ENCODE data around the gene IDH3A.
A peak's percentile ranks its signal among the peaks of the same experiment; 100 is the strongest.

DNA sequence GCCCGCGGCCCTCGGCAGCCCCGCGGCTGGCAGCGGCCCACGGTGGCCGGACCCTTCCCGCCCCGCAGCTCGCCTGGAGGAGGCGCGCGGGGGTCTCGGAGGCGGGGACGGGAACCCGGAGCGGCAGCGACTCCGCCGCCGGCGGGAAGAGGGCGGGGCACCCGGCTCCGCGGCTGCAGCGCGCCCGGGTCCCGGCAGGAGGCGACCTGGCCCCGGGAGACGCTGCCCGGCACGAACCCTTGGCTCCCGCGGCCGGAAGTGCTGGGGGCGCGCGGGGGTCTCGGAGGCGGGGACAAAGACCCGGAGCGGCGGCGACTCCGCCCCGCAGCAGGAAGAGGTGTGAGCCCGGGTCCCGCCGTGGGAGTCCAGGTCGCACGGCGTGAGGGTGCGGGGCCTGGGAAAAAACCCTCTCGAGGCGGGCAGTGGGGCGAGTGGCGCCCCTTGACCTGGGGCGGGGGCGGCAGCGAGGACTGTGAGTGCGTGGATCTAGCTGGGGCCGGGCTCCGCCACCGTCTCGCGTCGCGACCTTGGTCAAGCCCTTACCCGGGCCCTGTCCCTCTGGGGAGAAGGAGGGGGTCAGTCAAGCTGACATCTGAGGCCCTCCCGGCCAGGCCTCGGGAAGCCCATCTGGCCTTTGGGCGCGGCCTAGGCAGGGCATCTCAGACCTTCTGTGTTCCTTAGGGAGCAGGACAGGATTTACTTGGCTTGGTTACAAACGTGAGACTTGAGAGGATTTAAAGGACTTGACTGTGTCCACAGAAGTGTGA, 17.7 kb upstream of the IDH3A start, which contains the start of gene CIB2:
- TF ChIP-seq, protein P1, sequence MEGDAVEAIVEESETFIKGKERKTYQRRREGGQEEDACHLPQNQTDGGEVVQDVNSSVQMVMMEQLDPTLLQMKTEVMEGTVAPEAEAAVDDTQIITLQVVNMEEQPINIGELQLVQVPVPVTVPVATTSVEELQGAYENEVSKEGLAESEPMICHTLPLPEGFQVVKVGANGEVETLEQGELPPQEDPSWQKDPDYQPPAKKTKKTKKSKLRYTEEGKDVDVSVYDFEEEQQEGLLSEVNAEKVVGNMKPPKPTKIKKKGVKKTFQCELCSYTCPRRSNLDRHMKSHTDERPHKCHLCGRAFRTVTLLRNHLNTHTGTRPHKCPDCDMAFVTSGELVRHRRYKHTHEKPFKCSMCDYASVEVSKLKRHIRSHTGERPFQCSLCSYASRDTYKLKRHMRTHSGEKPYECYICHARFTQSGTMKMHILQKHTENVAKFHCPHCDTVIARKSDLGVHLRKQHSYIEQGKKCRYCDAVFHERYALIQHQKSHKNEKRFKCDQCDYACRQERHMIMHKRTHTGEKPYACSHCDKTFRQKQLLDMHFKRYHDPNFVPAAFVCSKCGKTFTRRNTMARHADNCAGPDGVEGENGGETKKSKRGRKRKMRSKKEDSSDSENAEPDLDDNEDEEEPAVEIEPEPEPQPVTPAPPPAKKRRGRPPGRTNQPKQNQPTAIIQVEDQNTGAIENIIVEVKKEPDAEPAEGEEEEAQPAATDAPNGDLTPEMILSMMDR (IDR thresholded peaks at IDR 0.05), result peak; percentile 68
- no peak for TF ChIP-seq EZH2 (IDR thresholded peaks at IDR 0.05)

Measured in neural progenitor cell (in vitro differentiated cells).